GM12872 (cell line): Measurements from ENCODE around the gene XIRP2.

Experiments
- TF ChIP-seq, protein P1 (sequence below): IDR thresholded peaks from 3 replicates; pipeline ENCODE4 v1.5.1; 2011; ENCODE audit warnings: low read depth, mild to moderate bottlenecking, low read length, moderate library complexity; ENCODE audit not compliant: insufficient read depth

Gene XIRP2

DNA sequence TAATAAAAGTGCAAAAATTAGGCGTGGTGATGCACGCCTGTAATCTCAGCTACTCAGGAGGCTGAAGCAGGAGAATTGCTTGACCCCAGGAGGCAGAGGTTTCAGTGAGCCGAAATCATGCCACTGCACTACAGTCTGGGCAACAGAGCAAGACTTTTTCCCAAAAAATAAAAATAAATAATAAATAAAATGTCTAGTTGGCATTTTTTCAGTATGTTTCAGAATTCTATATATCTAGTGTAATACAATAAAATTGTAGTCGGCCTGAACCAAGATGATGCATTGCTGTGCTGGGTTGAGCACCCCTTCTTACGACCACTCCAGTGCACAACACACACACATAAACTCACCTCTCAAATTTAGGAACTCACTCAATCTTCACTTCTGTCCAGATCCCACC is 108.2 kb downstream of the XIRP2 start:
- TF ChIP-seq, protein P1, sequence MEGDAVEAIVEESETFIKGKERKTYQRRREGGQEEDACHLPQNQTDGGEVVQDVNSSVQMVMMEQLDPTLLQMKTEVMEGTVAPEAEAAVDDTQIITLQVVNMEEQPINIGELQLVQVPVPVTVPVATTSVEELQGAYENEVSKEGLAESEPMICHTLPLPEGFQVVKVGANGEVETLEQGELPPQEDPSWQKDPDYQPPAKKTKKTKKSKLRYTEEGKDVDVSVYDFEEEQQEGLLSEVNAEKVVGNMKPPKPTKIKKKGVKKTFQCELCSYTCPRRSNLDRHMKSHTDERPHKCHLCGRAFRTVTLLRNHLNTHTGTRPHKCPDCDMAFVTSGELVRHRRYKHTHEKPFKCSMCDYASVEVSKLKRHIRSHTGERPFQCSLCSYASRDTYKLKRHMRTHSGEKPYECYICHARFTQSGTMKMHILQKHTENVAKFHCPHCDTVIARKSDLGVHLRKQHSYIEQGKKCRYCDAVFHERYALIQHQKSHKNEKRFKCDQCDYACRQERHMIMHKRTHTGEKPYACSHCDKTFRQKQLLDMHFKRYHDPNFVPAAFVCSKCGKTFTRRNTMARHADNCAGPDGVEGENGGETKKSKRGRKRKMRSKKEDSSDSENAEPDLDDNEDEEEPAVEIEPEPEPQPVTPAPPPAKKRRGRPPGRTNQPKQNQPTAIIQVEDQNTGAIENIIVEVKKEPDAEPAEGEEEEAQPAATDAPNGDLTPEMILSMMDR = no peak

GRCh38 chr2:167001165-167001564 is 112.9 kb downstream of the XIRP2 start:
- TF ChIP-seq, protein P1 = no peak

DNA sequence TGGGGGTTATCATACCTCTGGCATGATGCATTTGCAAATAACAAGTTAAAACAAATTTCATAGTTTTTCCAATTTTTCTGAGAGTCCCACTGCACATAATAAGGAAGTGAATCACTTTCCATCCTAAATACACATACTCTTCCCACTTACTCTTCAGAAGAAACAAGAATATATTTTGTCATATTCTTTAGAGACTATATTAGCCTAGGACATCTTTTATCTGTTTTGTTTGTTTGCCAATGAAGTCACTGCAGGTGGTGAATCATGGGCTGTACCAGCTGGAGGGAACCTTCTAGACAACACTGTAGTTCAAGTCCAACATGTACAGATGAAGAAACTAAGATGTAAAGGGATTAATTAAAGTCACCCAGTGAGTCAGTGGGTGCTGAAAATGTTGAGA is 116.8 kb downstream of the XIRP2 start:
- TF ChIP-seq, protein P1 = no peak

DNA sequence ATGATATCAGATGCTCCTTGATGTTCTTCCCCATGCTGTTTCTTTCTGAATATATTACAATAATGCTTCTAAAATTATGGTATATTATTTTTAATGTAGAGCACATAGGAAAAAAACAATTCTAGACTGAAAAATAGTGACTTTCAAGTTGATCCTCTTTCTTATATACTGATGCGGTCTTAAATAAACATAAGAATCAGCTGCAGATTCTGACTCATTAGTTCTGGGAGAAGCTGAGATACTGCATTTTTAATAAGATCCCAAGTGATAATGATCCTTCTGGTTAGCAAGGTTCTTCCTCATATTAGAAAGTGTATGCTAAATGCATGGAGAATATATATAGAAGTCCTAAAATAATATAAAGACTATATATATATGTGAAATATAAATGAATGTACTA is 124.9 kb downstream of the XIRP2 start:
- TF ChIP-seq, protein P1 = no peak

- TF ChIP-seq, protein P1 = no peak
Measured at GRCh38 chr2:167015806-167016205, 127.5 kb downstream of the XIRP2 start.

- TF ChIP-seq, protein P1 = no peak
Measured at GRCh38 chr2:167017021-167017420, 128.7 kb downstream of the XIRP2 start.

DNA sequence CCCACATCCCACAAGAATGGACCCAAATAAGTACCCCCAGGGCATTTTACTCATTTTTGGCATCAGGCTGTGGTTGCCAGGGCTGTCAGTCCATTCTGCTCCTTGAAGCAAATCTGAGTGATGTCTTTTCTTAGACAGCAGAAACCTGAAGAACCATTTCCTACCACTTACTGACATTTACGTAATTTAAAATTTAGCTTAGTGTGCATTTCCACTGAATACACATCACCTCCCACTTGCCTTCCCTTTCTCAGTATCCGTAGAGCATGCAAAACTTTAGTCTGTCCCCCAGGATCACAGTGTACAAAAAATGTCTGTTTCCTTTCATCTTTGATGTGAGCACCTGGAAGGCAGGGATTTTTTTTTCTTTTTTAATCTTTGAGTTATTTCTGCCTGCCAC is 130.3 kb downstream of the XIRP2 start:
- TF ChIP-seq, protein P1 = no peak

DNA sequence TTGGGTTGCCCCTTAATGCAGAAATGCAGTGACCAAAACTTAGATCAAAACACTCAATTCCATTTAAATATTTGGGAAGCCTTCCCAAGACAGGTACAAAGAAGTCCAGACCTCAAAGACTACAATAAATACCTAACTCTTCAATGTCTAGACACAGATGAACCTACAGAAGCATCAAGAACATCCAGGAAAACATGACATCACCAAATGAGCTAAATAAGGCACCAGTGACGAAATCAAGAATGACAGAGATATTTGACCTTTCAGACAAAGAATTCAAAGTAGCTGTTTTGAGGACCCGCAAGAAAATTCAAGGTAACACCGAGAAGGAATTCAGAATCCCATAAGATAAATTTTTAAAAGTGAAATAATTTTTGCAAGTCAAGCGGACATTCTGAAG is 140.2 kb downstream of the XIRP2 start:
- TF ChIP-seq, protein P1 = no peak
